ENCODE results near the gene LTO1. TPM values are rescaled to one million over a fixed set of nuclear protein-coding genes. Genes with fewer than 3 reads are reported as not detected.

LTO1 gene
- total and polyA plus RNA-seq, 4 donors, result 12.4 to 27.5 (median 19.4) TPM

DNA sequence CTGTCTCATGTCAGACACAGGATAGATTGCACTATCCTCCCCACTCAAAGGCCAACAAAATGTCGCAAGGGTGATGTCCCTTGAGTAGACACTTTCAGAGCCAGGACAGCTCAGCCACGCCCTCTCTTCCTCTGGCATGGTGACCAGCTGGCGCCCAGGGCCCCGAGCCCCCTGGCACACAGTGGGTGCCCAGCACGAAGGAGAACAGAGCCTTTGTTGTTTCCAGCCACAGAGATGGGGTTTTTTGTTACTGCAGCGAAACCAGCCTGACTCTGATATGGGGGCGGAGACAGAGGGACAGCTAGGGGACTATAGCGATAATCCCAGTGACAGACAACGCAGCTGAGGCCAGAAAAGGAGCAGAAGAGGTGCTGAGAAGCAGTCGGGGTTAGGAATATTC, 57.5 kb downstream of the LTO1 start:
- no peak overlapping the region for H3K4me3 ChIP-seq
- H3K9ac ChIP-seq (ENCODE audit: insufficient read depth in 1 of 2, low read length in 2 of 2), result no peak overlapping the region
- TF ChIP-seq, protein P1, sequence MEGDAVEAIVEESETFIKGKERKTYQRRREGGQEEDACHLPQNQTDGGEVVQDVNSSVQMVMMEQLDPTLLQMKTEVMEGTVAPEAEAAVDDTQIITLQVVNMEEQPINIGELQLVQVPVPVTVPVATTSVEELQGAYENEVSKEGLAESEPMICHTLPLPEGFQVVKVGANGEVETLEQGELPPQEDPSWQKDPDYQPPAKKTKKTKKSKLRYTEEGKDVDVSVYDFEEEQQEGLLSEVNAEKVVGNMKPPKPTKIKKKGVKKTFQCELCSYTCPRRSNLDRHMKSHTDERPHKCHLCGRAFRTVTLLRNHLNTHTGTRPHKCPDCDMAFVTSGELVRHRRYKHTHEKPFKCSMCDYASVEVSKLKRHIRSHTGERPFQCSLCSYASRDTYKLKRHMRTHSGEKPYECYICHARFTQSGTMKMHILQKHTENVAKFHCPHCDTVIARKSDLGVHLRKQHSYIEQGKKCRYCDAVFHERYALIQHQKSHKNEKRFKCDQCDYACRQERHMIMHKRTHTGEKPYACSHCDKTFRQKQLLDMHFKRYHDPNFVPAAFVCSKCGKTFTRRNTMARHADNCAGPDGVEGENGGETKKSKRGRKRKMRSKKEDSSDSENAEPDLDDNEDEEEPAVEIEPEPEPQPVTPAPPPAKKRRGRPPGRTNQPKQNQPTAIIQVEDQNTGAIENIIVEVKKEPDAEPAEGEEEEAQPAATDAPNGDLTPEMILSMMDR (IDR thresholded peaks at IDR 0.05; ENCODE audit: control extremely low read depth, extremely low read depth), result no peak
- H3K36me3 ChIP-seq (ENCODE audit: control insufficient read depth in 4 of 4, insufficient read depth in 4 of 4, low read length in 4 of 4), result no peaks in the 10 kb centered on the region
- no peaks in the 10 kb centered on the region for H3K4me1 ChIP-seq (ENCODE audit: control insufficient read depth in 5 of 5, insufficient read depth in 5 of 5, low read length in 5 of 5)
- ATAC-seq (ENCODE audit: insufficient read depth, low FRiP score), result no peak
- H3K27me3 ChIP-seq (ENCODE audit: control insufficient read depth in 3 of 3, insufficient read depth in 3 of 3, low read length in 2 of 3), result no peaks in the 10 kb centered on the region
- 90 to 93% methylated on average over 10 of the region's 10 CpGs for WGBS, 2 donors
- no peak overlapping the region for H3K27ac ChIP-seq (ENCODE audit: low read depth in 1 of 2, low read length in 1 of 2)
- no peak for DNase-seq
- no peaks in the 10 kb centered on the region for H3K9me3 ChIP-seq (ENCODE audit: control insufficient read depth in 4 of 4, insufficient read depth in 3 of 4, low read length in 3 of 4)

DNA sequence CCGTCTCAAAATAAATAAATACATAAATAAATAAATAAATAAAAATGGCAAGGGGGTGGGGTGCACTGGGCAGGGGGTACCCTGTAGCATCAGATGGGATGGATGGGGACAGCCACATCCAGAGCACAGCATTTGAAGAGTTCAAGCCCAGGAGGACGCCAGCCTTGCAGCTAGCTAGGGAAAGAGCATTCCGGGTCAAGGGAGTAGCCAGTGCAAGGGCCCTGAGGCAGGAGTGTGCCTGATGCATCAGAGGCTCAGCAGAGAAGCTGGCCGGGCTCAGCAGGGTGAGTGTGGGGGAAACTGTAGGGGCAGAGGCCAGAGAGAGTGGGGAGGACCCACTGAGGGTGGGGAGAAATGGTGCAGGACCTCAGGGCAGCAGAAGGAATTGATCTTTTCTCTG, 57.9 kb downstream of the LTO1 start:
- ATAC-seq (ENCODE audit: insufficient read depth, low FRiP score), result no peak
- H3K9me3 ChIP-seq (ENCODE audit: control insufficient read depth in 4 of 4, insufficient read depth in 3 of 4, low read length in 3 of 4), result no peaks in the 10 kb centered on the region
- no peak for DNase-seq
- H3K36me3 ChIP-seq (ENCODE audit: control insufficient read depth in 4 of 4, insufficient read depth in 4 of 4, low read length in 4 of 4), result no peaks in the 10 kb centered on the region
- TF ChIP-seq, protein P1 (IDR thresholded peaks at IDR 0.05; ENCODE audit: control extremely low read depth, extremely low read depth), result no peak
- no peaks in the 10 kb centered on the region for H3K27me3 ChIP-seq (ENCODE audit: control insufficient read depth in 3 of 3, insufficient read depth in 3 of 3, low read length in 2 of 3)
- H3K4me1 ChIP-seq (ENCODE audit: control insufficient read depth in 5 of 5, insufficient read depth in 5 of 5, low read length in 5 of 5), result no peaks in the 10 kb centered on the region
- no peak overlapping the region for H3K9ac ChIP-seq (ENCODE audit: insufficient read depth in 1 of 2, low read length in 2 of 2)
- WGBS, 2 donors, result 95% methylated on average over 4 of the region's 4 CpGs
- H3K27ac ChIP-seq (ENCODE audit: low read depth in 1 of 2, low read length in 1 of 2), result no peak overlapping the region
- no peak overlapping the region for H3K4me3 ChIP-seq

Other genes starting within 250 kb of the LTO1 start
- not detected for gene LINC01488, start 193.7 kb downstream of the LTO1 start, total RNA-seq
- gene LINC01488, start 193.7 kb downstream of the LTO1 start, polyA plus RNA-seq, result not detected
- 100 to 1,000 TPM; 101 to 190 TPM for gene CCND1, start 34.2 kb downstream of the LTO1 start, total RNA-seq
- gene CCND1, start 34.2 kb downstream of the LTO1 start, polyA plus RNA-seq, result 10 to 100 TPM; 32.1 to 67.5 TPM
- under 1 TPM in 1 of 2 donors, not detected in 1; 0.09 TPM for gene FGF19, start 28.7 kb upstream of the LTO1 start, total RNA-seq
- gene FGF19, start 28.7 kb upstream of the LTO1 start, polyA plus RNA-seq, result not detected
- gene FGF4, start 100.0 kb upstream of the LTO1 start, total RNA-seq, result not detected
- gene FGF4, start 100.0 kb upstream of the LTO1 start, polyA plus RNA-seq, result not detected
- gene FGF3, start 144.1 kb upstream of the LTO1 start, total RNA-seq, result not detected
- gene FGF3, start 144.1 kb upstream of the LTO1 start, polyA plus RNA-seq, result not detected